HG02885 (cell line): ENCODE results near the gene C1QTNF1.

ENCODE experiments used
- ATAC-seq: cut with Tn5 transposase; IDR thresholded peaks from one replicate; pipeline ENCODE4 v1.9.1; 2021; ENCODE audit warnings: mild to moderate bottlenecking; ENCODE audit not compliant: unreplicated experiment, poor library complexity

Gene C1QTNF1

GRCh38 chr17:79087428-79088143, 63.6 kb downstream of the C1QTNF1 start:
- ATAC-seq: no peak

DNA sequence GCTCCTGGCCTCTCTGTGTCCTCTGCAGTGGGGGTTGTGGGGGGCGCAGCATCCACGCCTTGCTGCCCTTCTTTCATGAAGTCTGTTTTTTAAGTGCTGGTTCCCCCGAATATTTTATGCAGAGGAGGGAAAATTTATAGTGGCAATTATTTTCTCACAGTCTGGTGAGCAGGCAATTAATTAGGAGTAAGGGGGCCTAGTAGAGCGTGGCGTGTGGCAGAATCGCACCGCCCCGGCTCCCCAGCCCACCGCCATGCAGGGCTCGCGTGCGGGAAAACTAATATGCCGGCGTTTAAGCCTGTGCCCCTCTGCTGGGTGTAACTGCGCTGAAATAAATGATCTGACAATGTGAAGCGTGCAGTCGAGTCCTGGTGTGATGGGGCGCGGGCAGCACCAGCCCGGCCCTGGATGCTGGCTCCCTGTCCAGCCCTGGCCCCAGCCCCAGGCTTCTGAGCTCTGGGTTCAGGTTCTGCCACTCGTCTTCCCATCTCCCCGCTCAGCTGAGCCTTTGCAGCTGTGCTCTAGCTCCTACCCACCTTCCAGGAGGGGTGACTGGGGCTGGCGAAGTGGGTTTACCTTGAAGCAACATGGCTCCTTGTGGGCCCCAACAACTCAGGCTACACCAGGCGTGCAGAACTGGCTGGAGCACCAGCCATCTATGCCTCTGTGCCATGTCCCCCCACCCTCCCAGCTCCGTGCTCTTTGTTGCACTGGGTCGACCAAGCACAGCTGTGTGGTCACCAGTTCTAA, 64.5 kb downstream of the C1QTNF1 start:
- ATAC-seq: no peak

- ATAC-seq: no peak
These were observed 65.0 kb downstream of the C1QTNF1 start for GRCh38 chr17:79088997-79089328.

- no peak for ATAC-seq
These were observed 65.9 kb downstream of the C1QTNF1 start for GRCh38 chr17:79089720-79090442.

- ATAC-seq: no peak
These were observed 66.7 kb downstream of the C1QTNF1 start for GRCh38 chr17:79090443-79091225.

DNA sequence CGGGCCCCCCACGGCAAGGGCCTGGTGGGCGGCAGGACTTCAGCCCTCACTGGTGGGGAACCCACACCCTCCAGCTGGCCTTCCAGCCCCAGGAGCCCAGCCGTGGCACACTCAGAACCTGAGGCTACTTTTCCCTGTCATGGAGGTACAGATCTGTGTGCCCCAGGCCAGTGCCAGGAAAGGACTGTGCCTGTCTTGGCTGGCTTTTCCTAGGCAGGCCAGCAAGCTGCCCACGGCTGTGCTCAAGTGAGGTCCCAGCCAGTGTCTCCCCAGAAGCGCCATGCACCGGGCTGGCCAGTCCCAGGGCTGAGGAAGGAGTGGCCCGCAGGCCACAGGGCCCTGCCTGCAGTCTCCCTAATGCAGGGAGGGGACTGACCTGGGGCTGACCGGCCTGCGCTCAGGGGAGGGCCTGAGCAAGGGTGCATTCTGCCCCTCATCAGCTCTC, 67.3 kb downstream of the C1QTNF1 start:
- ATAC-seq: no peak

GRCh38 chr17:79092567-79092966, 68.6 kb downstream of the C1QTNF1 start:
- no peak for ATAC-seq

DNA sequence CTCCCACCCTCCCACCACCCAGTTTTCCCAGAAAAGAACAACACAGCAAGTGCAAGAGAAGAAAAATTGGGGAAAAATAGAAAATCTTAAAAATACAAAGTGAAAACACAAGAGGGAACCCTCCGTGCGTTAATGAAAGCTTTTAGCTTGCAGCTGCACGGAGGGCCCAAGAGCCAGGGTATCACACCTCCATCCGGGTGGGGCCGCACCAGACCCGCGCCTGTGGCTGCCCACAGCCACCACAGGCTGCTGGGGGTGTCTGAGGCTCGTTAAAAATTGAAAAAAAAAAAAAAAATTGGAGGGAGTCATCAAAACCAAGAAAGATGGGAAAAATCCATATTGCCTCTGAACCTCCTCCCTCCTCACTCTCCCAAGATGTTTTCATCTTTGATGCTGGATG, 69.3 kb downstream of the C1QTNF1 start:
- no peak for ATAC-seq

DNA sequence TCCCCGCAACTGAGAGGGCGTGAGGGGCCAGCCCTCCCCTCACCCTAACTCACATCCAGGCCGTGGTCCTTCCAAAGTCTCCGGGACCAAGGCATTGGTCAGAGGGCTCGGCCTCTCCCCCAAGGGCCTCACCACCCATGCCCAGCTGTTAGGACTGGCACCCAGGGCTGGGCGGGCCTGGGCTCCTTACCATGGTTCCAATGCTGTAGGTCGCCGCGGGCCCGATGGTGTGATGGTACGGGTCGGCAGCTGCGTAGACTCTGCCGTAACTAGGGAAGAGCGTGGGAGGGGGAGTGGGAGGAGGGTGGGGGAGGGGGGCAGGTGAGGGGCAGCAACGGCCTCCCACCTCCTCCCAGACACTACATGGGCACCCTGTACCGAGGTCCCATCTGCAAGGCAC, 70.3 kb downstream of the C1QTNF1 start:
- ATAC-seq: no peak

- ATAC-seq: no peak
These were observed 71.5 kb downstream of the C1QTNF1 start for GRCh38 chr17:79095345-79096055.

GRCh38 chr17:79096477-79096876, 72.5 kb downstream of the C1QTNF1 start:
- no peak for ATAC-seq

DNA sequence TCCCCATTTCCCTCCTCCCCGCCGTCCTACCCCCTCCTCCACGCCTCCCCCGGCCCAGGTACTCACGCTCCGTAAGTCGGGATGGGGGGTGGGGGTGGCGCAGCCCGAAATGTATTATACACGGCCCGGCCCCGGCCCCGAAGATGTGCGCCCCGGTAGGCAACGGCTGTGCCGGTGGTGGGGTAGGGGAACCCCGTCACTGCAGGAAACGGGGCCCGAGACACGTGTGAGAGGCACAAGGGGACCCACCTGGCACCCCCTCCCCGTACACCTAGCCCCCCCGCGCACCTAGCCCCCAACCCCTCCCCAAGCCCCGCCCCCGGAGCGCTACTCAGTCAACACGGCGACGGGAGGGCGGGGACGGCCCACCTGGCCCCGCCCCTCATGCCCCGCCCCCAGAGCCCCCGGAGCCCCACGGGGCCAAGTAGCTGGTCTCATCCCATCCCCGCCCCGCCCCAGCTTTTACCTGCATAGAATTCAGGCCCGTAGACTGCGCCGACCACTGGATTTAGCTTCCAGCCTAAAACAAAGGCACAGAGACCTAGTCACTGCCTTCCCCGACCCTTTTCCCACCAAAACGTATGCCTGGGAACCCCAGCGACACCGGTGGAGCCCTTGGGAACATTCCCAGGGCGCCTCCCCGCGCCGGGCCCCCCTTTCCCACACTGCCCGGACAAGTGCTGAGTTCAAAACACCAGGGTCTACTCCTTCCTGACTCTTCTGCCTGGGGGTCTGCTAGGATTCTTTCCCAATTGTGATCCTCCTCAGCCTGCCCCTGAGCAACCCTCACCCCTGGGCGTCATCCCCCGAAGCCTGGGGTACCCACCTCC, 73.5 kb downstream of the C1QTNF1 start:
- ATAC-seq: no peak

GRCh38 chr17:79098282-79098867, 74.4 kb downstream of the C1QTNF1 start:
- ATAC-seq: no peak
